ENCODE data around the gene NOXRED1.

DNA sequence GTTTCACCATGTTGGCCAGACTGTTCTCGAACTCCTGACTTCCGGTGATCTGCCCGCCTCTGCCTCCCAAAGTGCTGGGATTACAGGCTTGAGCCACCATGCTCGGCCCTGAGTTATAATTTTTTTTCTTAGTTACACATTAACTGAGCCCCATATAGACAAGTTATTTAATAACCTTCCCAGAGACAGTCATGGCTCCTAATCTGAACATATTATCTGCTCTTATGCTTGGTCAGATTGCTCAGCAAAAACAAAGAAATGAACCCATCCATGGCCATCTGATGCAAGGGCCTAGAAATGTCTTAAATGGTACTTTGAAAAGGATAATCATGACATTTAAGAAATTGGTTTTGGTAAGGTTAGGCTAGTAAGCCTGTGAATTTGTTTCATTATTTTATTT lies 33.1 kb downstream of the NOXRED1 start:
- TF ChIP-seq, protein P1, sequence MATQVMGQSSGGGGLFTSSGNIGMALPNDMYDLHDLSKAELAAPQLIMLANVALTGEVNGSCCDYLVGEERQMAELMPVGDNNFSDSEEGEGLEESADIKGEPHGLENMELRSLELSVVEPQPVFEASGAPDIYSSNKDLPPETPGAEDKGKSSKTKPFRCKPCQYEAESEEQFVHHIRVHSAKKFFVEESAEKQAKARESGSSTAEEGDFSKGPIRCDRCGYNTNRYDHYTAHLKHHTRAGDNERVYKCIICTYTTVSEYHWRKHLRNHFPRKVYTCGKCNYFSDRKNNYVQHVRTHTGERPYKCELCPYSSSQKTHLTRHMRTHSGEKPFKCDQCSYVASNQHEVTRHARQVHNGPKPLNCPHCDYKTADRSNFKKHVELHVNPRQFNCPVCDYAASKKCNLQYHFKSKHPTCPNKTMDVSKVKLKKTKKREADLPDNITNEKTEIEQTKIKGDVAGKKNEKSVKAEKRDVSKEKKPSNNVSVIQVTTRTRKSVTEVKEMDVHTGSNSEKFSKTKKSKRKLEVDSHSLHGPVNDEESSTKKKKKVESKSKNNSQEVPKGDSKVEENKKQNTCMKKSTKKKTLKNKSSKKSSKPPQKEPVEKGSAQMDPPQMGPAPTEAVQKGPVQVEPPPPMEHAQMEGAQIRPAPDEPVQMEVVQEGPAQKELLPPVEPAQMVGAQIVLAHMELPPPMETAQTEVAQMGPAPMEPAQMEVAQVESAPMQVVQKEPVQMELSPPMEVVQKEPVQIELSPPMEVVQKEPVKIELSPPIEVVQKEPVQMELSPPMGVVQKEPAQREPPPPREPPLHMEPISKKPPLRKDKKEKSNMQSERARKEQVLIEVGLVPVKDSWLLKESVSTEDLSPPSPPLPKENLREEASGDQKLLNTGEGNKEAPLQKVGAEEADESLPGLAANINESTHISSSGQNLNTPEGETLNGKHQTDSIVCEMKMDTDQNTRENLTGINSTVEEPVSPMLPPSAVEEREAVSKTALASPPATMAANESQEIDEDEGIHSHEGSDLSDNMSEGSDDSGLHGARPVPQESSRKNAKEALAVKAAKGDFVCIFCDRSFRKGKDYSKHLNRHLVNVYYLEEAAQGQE (IDR thresholded peaks at IDR 0.05; ENCODE audit: insufficient read depth in 1 of 2, low read depth in 2 of 2, low read length in 1 of 2): no peak
- TF ChIP-seq, protein P2, sequence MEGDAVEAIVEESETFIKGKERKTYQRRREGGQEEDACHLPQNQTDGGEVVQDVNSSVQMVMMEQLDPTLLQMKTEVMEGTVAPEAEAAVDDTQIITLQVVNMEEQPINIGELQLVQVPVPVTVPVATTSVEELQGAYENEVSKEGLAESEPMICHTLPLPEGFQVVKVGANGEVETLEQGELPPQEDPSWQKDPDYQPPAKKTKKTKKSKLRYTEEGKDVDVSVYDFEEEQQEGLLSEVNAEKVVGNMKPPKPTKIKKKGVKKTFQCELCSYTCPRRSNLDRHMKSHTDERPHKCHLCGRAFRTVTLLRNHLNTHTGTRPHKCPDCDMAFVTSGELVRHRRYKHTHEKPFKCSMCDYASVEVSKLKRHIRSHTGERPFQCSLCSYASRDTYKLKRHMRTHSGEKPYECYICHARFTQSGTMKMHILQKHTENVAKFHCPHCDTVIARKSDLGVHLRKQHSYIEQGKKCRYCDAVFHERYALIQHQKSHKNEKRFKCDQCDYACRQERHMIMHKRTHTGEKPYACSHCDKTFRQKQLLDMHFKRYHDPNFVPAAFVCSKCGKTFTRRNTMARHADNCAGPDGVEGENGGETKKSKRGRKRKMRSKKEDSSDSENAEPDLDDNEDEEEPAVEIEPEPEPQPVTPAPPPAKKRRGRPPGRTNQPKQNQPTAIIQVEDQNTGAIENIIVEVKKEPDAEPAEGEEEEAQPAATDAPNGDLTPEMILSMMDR (IDR thresholded peaks at IDR 0.05): no peak
